NCI-H82 treated with DMSO at 0.1 percent for 48 hours (cell line): ENCODE measurements around the gene N4BP2.

Experiments
- DNase-seq: peaks from one replicate; lab custom pipeline; 2025; ENCODE audit not compliant: unreplicated experiment; lab: John Stamatoyannopoulos, UW

Gene N4BP2

GRCh38 chr4:40190880-40191815, 134.5 kb downstream of the N4BP2 start:
- DNase-seq: no peak

GRCh38 chr4:40192114-40193015, 135.7 kb downstream of the N4BP2 start:
- DNase-seq: no peak

GRCh38 chr4:40193016-40193571, 136.4 kb downstream of the N4BP2 start:
- DNase-seq: no peak

- DNase-seq: no peak
Observed at GRCh38 chr4:40193578-40193977, 136.9 kb downstream of the N4BP2 start.

GRCh38 chr4:40194602-40195161, 138.0 kb downstream of the N4BP2 start:
- DNase-seq: no peak

- no peak for DNase-seq
Observed at GRCh38 chr4:40195182-40196177, 138.8 kb downstream of the N4BP2 start.

GRCh38 chr4:40196272-40196671, 139.6 kb downstream of the N4BP2 start:
- DNase-seq: no peak

GRCh38 chr4:40196724-40197281, 140.2 kb downstream of the N4BP2 start, which contains the start of gene RHOH:
Gene RHOH, plus strand, starts transcription at chr4:40197031. Its CDS starts 46,356 bp downstream, at chr4:40243387.
- DNase-seq: no peak

GRCh38 chr4:40197879-40198689, 141.4 kb downstream of the N4BP2 start:
- DNase-seq: no peak

GRCh38 chr4:40199179-40199670, 142.6 kb downstream of the N4BP2 start:
- no peak for DNase-seq

GRCh38 chr4:40199999-40200874, 143.6 kb downstream of the N4BP2 start:
- DNase-seq: no peak

- no peak for DNase-seq
Observed at GRCh38 chr4:40200875-40201801, 144.5 kb downstream of the N4BP2 start.

- DNase-seq: no peak
Observed at GRCh38 chr4:40201898-40202297, 145.2 kb downstream of the N4BP2 start.

GRCh38 chr4:40202474-40202873, 145.8 kb downstream of the N4BP2 start:
- DNase-seq: no peak

GRCh38 chr4:40204507-40205258, 148.0 kb downstream of the N4BP2 start:
- no peak for DNase-seq
